Common myeloid progenitor, CD34-positive (primary cell): ENCODE data around the gene TTLL5.

ENCODE experiments used
- CTCF ChIA-PET: fragments of 350-600 bp; sonication (Branson Sonifier 250); formaldehyde crosslinking; loops from one replicate; lab custom pipeline; 2021; ENCODE audit warnings: antibody characterized with exemption; lab: Charles Lee
- POLR2A ChIA-PET: fragments of 350-600 bp; sonication (Branson Sonifier 250); formaldehyde crosslinking; loops from one replicate; lab custom pipeline; 2021; ENCODE audit warnings: antibody characterized with exemption; lab: Charles Lee
- DNase-seq, 3 donors: peaks; one replicate each; pipeline versions ENCODE4 v3.0.0 to v3.0.0-alpha.2; 2013
- H3K27ac ChIP-seq, 2 experiments: 1 replicate in 1 of 2; 2 replicates in 1 of 2; pipeline ENCODE4 v1.7.0; 2013; ENCODE audit warnings: inconsistent platforms in 2 of 2, low read length in 2 of 2, mild to moderate bottlenecking in 2 of 2, low read depth in 1 of 2, moderate library complexity in 1 of 2; ENCODE audit not compliant: severe bottlenecking in 2 of 2, insufficient read depth in 1 of 2, poor library complexity in 1 of 2
- H3K27me3 ChIP-seq, 5 experiments: replicated peaks in 2 of 5; 1 replicate in 3 of 5; 2 replicates in 2 of 5; pipeline versions ENCODE4 v1.6.1 to v1.7.0; 2013; ENCODE audit warnings: low read length in 4 of 5, mild to moderate bottlenecking in 2 of 5, moderate library complexity in 2 of 5, inconsistent platforms in 1 of 5; ENCODE audit not compliant: insufficient read depth in 5 of 5, control insufficient read depth in 4 of 5
- H3K36me3 ChIP-seq, 4 experiments: 1 replicate in 2 of 4; 2 replicates in 2 of 4; pipeline versions ENCODE4 v1.6.1 to v1.7.0; 2013; ENCODE audit warnings: low read length in 3 of 4, control low read depth in 1 of 4, mild to moderate bottlenecking in 1 of 4; ENCODE audit not compliant: control insufficient read depth in 4 of 4, insufficient read depth in 4 of 4
- H3K4me1 ChIP-seq, 4 experiments: 1 replicate in 3 of 4; 2 replicates in 1 of 4; pipeline versions ENCODE4 v1.6.1 to v1.7.1; 2013; ENCODE audit warnings: low read length in 3 of 4, mild to moderate bottlenecking in 3 of 4, control low read depth in 1 of 4, inconsistent platforms in 1 of 4, moderate library complexity in 1 of 4; ENCODE audit not compliant: control insufficient read depth in 4 of 4, insufficient read depth in 4 of 4; ENCODE audit errors: control extremely low read depth in 1 of 4
- H3K4me3 ChIP-seq, 7 experiments: 1 replicate in 4 of 7; 2 replicates in 3 of 7; pipeline versions ENCODE4 v1.5.1 to v1.7.0; 2013; ENCODE audit warnings: mild to moderate bottlenecking in 7 of 7, low read length in 6 of 7, moderate library complexity in 6 of 7, inconsistent platforms in 2 of 7, low read depth in 2 of 7, control low read depth in 1 of 7; ENCODE audit not compliant: insufficient read depth in 4 of 7, control insufficient read depth in 1 of 7; ENCODE audit errors: extremely low read depth in 1 of 7
- H3K9me3 ChIP-seq, 5 experiments: 1 replicate in 4 of 5; 2 replicates in 1 of 5; pipeline versions ENCODE4 v1.6.1 to v1.7.1; 2013; ENCODE audit warnings: low read length in 4 of 5, mild to moderate bottlenecking in 2 of 5, inconsistent platforms in 1 of 5, low read depth in 1 of 5, moderate library complexity in 1 of 5; ENCODE audit not compliant: control insufficient read depth in 4 of 5, insufficient read depth in 2 of 5; ENCODE audit errors: control extremely low read depth in 1 of 5
- WGBS: methylation state at CpG from one replicate; pipeline ENCODE4 v1.1.5; 2013; ENCODE audit not compliant: insufficient coverage; 5-methylcytosine and 5-hydroxymethylcytosine counted together

Gene TTLL5

GRCh38 chr14:75781096-75781495, 120.0 kb downstream of the TTLL5 start:
- H3K4me1 ChIP-seq, result peaks cover 0 to 7% (median 2%) of the 10 kb centered on the region in 4 experiments
- POLR2A ChIA-PET, result no interaction called here
- H3K27me3 ChIP-seq, result no peaks in the 10 kb centered on the region
- WGBS, result 96% methylated on average over 4 of the region's 7 CpGs
- CTCF ChIA-PET, result no interaction called here
- no peak for DNase-seq
- H3K36me3 ChIP-seq, result peaks cover 2 to 58% (median 35%) of the 10 kb centered on the region in 4 experiments
- no peak overlapping the region for H3K4me3 ChIP-seq
- H3K27ac ChIP-seq, result no peak overlapping the region
- peaks cover 2 to 11% (median 5%) of the 10 kb centered on the region in 5 experiments for H3K9me3 ChIP-seq

DNA sequence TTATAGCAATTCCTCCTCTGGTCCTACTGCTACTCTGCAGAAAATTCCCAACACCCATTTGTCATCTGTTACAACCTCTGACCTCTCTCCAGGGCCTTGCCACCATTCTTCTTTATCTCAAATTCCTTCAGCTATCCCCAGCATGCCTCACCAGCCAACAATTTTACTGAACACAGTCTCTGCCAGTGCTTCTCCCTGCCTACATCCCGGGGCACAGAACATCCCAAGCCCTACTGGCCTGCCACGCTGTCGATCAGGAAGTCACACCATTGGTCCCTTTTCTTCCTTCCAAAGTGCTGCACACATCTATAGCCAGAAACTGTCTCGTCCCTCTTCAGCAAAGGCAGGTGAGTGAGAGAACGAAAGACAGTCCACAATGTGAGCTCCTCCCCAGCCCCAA, 122.1 kb downstream of the TTLL5 start:
- Histone ChIP-seq H3K4me1 (peaks cover 0 to 4% (median 2%) of the 10 kb centered on the region in 4 experiments), H3K36me3 (peaks cover 0 to 50% (median 31%) of the 10 kb centered on the region in 4 experiments), H3K4me3 (no peak overlapping the region), H3K27ac (no peak overlapping the region), H3K27me3 (no peaks in the 10 kb centered on the region), H3K9me3 (peaks cover 2 to 11% (median 5%) of the 10 kb centered on the region in 5 experiments)
- no peak for DNase-seq
- CTCF ChIA-PET, result interaction anchor here (0.7 to 2.2 kb wide), 2 partner anchors 11 to 21 kb away, joined by 4 to 9 read pairs; no protein-coding TSS in a partner anchor
- POLR2A ChIA-PET, result no interaction called here
- 95% methylated on average over 5 of the region's 5 CpGs for WGBS

DNA sequence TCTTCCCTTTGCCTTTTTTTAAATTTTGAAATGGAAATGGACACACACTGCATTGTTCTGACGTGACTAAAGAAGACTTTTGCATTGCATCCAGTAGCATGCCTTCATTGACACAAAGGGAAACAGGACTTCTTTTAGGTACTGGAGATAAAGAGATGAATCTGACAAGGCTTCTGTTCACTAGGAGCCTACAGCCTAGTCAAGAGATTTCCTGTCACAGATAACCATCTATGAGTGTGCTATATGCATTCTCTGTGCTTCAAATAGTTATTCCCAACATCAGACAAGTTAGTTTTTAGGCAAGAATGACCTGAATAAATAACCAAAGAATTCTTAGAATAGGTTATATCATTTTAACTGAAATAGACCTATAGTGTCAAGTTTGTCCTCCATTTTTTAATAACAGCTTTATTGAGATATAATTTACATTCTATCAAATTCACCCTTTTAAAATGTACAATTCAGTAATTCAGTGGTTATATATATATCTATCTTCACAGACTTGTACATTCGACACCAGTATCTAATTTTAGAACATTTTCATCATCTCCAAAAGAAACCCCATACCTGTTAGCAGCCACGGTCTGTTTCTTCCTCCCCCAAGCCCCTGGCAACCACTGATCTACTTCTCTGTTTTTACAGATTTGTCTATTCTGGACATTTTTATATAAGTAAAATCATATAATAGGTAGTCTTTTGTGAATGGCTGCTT, 122.7 kb downstream of the TTLL5 start:
- no peaks in the 10 kb centered on the region for H3K27me3 ChIP-seq
- peaks cover 2 to 15% (median 5%) of the 10 kb centered on the region in 5 experiments for H3K9me3 ChIP-seq
- no peak overlapping the region for H3K4me3 ChIP-seq
- H3K4me1 ChIP-seq, result no peaks in the 10 kb centered on the region
- DNase-seq, result no peak
- ChIA-PET POLR2A (no interaction called here), CTCF (interaction anchor here (0.7 to 2.2 kb wide), 2 partner anchors 10 to 21 kb away, joined by 4 to 9 read pairs; no protein-coding TSS in a partner anchor)
- no peak overlapping the region for H3K27ac ChIP-seq
- WGBS, result 83% methylated on average over 1 of the region's 3 CpGs
- peaks cover 0 to 47% (median 32%) of the 10 kb centered on the region in 4 experiments for H3K36me3 ChIP-seq

GRCh38 chr14:75784314-75784686, 123.3 kb downstream of the TTLL5 start:
- H3K27ac ChIP-seq, result no peak overlapping the region
- no peak for DNase-seq
- peaks cover 2 to 20% (median 5%) of the 10 kb centered on the region in 5 experiments for H3K9me3 ChIP-seq
- no peaks in the 10 kb centered on the region for H3K27me3 ChIP-seq
- CTCF ChIA-PET, result no interaction called here
- H3K36me3 ChIP-seq, result peaks cover 0 to 47% (median 35%) of the 10 kb centered on the region in 4 experiments
- no CpG with 5 or more reads among the region's 3 CpGs for WGBS
- H3K4me3 ChIP-seq, result no peak overlapping the region
- H3K4me1 ChIP-seq, result no peaks in the 10 kb centered on the region
- POLR2A ChIA-PET, result no interaction called here

GRCh38 chr14:75793806-75794205, 132.8 kb downstream of the TTLL5 start:
- DNase-seq, result peak in 2 of 3 donors; percentile 17 to 24
- peaks cover 0 to 22% (median 0%) of the 10 kb centered on the region in 5 experiments for H3K9me3 ChIP-seq
- 100% methylated on average over 1 of the region's 2 CpGs for WGBS
- peaks cover 7 to 41% (median 12%) of the 10 kb centered on the region in 4 experiments for H3K36me3 ChIP-seq
- ChIA-PET POLR2A (interaction anchor here (0.7 kb wide), 1 partner anchor 571 kb away, joined by 3 read pairs; no protein-coding TSS in a partner anchor), CTCF (interaction anchor here (0.6 to 3.1 kb wide), 5 partner anchors 8 to 87 kb away, joined by 3 to 9 read pairs (median 3); no protein-coding TSS in a partner anchor)
- no peak overlapping the region for H3K27ac ChIP-seq
- H3K4me3 ChIP-seq, result no peak overlapping the region
- H3K27me3 ChIP-seq, result no peaks in the 10 kb centered on the region
- no peaks in the 10 kb centered on the region for H3K4me1 ChIP-seq

DNA sequence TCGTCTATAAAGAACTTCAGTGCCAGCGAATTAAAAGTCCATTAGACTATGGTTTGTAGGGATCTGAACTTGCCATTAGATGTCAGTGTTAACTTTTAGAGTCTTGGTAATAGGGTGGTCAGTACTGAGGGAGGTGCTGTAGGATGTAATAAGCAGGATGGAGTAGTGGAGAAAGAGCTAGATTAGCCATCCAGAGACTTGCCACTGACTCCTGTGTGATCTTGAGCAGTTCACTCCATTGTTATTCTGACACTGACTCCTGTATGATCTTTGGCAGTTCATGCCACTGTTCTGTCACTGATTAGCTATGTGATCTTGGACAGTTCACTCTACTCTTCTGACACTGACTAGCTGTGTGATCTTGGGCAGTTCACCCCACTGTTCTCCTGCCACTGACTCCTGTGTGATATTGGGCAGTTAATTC, 133.6 kb downstream of the TTLL5 start:
- DNase-seq, result peak in 1 of 3 donors; percentile 3
- WGBS, result no CpG with 5 or more reads among the region's 2 CpGs
- Histone ChIP-seq H3K9me3 (peaks cover 0 to 24% (median 2%) of the 10 kb centered on the region in 5 experiments), H3K4me3 (no peak overlapping the region), H3K36me3 (peaks cover 7 to 42% (median 14%) of the 10 kb centered on the region in 4 experiments), H3K27ac (no peak overlapping the region), H3K4me1 (no peaks in the 10 kb centered on the region), H3K27me3 (no peaks in the 10 kb centered on the region)
- ChIA-PET CTCF (interaction anchor here (1.3 to 3.1 kb wide), 3 partner anchors 12 to 191 kb away, joined by 4 to 9 read pairs (median 4); partner anchors contain the start of genes IFT43 and TGFB3), POLR2A (interaction anchor here (0.7 kb wide), 1 partner anchor 570 kb away, joined by 3 read pairs; no protein-coding TSS in a partner anchor)

GRCh38 chr14:75800792-75801191, 139.7 kb downstream of the TTLL5 start:
- no peaks in the 10 kb centered on the region for H3K27me3 ChIP-seq
- H3K27ac ChIP-seq, result no peak overlapping the region
- H3K4me3 ChIP-seq, result no peak overlapping the region
- CTCF ChIA-PET, result interaction anchor here (1.2 kb wide), 1 partner anchor 28 kb away, joined by 3 read pairs; no protein-coding TSS in a partner anchor
- no peak for DNase-seq
- peaks cover 12 to 46% (median 19%) of the 10 kb centered on the region in 4 experiments for H3K36me3 ChIP-seq
- WGBS, result 100% methylated on average over 2 of the region's 5 CpGs
- POLR2A ChIA-PET, result no interaction called here
- H3K4me1 ChIP-seq, result no peaks in the 10 kb centered on the region
- peaks cover 0 to 23% (median 4%) of the 10 kb centered on the region in 5 experiments for H3K9me3 ChIP-seq
